H1 (cell line): ENCODE results near the gene MAP3K6. TPM values are rescaled to one million over a fixed set of nuclear protein-coding genes. Genes with fewer than 3 reads are reported as not detected.

Experiments
- CTCF ChIA-PET: fragments of 300-600 bp; sonication (Branson Sonifier 250); formaldehyde crosslinking; loops from one replicate; lab custom pipeline; 2021; ENCODE audit not compliant: partially characterized antibody; lab: Charles Lee
- POLR2A ChIA-PET: fragments of 300-600 bp; sonication (Branson Sonifier 250); formaldehyde crosslinking; loops from one replicate; lab custom pipeline; 2021; ENCODE audit warnings: inconsistent platforms; ENCODE audit not compliant: partially characterized antibody; lab: Charles Lee
- DNase-seq, 2 experiments: peaks; one replicate each; pipeline versions ENCODE4 v3.0.0 to v3.0.0-alpha.2; 2010 to 2022; ENCODE audit warnings: low spot score in 2 of 2, low read depth in 1 of 2, mixed read lengths in 1 of 2
- FAIRE-seq: peaks from 2 replicates; lab custom pipeline; 2011; peaks lifted over from hg19 to GRCh38; lab: Jason Lieb, UNC
- H2AFZ ChIP-seq: 2 replicates; pipeline ENCODE4 v1.8.1; 2012; ENCODE audit warnings: low read length, inconsistent platforms
- H2AK5ac ChIP-seq: 2 replicates; pipeline ENCODE4 v1.6.1; 2013; ENCODE audit warnings: low read depth, low read length
- H2BK120ac ChIP-seq: replicated peaks from 2 replicates; pipeline ENCODE3; 2013; ENCODE audit warnings: low read depth, low read length, inconsistent platforms
- H2BK12ac ChIP-seq: 2 replicates; pipeline ENCODE4 v1.6.1; 2013; ENCODE audit warnings: low read depth, low read length
- H2BK15ac ChIP-seq: 2 replicates; pipeline ENCODE4 v1.6.1; 2013; ENCODE audit warnings: low read length
- H2BK20ac ChIP-seq: 2 replicates; pipeline ENCODE4 v1.6.1; 2013; ENCODE audit warnings: low read length
- H2BK5ac ChIP-seq: 2 replicates; pipeline ENCODE4 v1.6.1; 2013; ENCODE audit warnings: low read depth, low read length
- H3K14ac ChIP-seq: 2 replicates; pipeline ENCODE4 v1.6.1; 2013; ENCODE audit warnings: inconsistent platforms; ENCODE audit not compliant: insufficient read length
- H3K18ac ChIP-seq: 2 replicates; pipeline ENCODE4 v1.6.1; 2013; ENCODE audit warnings: low read length; ENCODE audit errors: extremely low read depth
- H3K23ac ChIP-seq: 2 replicates; pipeline ENCODE4 v1.6.1; 2013; ENCODE audit warnings: inconsistent platforms; ENCODE audit not compliant: insufficient read length
- H3K23me2 ChIP-seq: 2 replicates; pipeline ENCODE4 v1.6.1; 2013; ENCODE audit warnings: low read depth, low read length
- H3K27ac ChIP-seq: 2 replicates; pipeline ENCODE4 v1.6.1; 2011; ENCODE audit warnings: low read depth, low read length, inconsistent platforms
- H3K27me3 ChIP-seq, 4 experiments: replicated peaks in 1 of 4; 1 replicate in 1 of 4; 2 replicates in 3 of 4; pipeline versions ENCODE4 v1.6.1 to v1.8.1; 2011 to 2013; ENCODE audit warnings: low read length in 3 of 4, mild to moderate bottlenecking in 3 of 4, inconsistent platforms in 2 of 4, mixed read lengths in 2 of 4, moderate library complexity in 1 of 4; ENCODE audit not compliant: control insufficient read depth in 3 of 4, insufficient read depth in 3 of 4; ENCODE audit errors: extremely low read depth in 1 of 4
- H3K36me3 ChIP-seq, 4 experiments: 2 replicates each; pipeline versions ENCODE4 v1.6.1 to v1.8.1; 2011 to 2013; ENCODE audit warnings: mild to moderate bottlenecking in 4 of 4, low read length in 3 of 4, moderate library complexity in 2 of 4, control low read depth in 1 of 4, inconsistent platforms in 1 of 4; ENCODE audit not compliant: insufficient read depth in 4 of 4, control insufficient read depth in 2 of 4
- H3K4ac ChIP-seq: replicated peaks from 2 replicates; pipeline ENCODE3; 2013; ENCODE audit warnings: low read length, low read depth, mixed read lengths, inconsistent platforms; ENCODE audit not compliant: insufficient read length
- H3K4me1 ChIP-seq, 4 experiments: replicated peaks in 1 of 4; 1 replicate in 1 of 4; 2 replicates in 3 of 4; pipeline versions ENCODE4 v1.6.1 to v1.8.1; 2011 to 2013; ENCODE audit warnings: low read length in 3 of 4, inconsistent platforms in 2 of 4, mixed read lengths in 1 of 4; ENCODE audit not compliant: insufficient read depth in 4 of 4, control insufficient read depth in 3 of 4
- H3K4me2 ChIP-seq, 2 experiments: 2 replicates each; pipeline versions ENCODE4 v1.6.1 to v1.8.1; 2011 to 2013; ENCODE audit warnings: low read depth in 2 of 2, low read length in 2 of 2, control low read depth in 1 of 2, inconsistent platforms in 1 of 2, mild to moderate bottlenecking in 1 of 2; ENCODE audit not compliant: insufficient read depth in 1 of 2
- H3K4me3 ChIP-seq, 4 experiments: fragments of 200-600, 300-600 bp in 1 of 4; sonication (generic), shearing (Covaris generic), sonication (Bioruptor Twin) in 1 of 4; 2 replicates each; pipeline versions ENCODE4 v1.5.1 to v1.8.1; 2011 to 2016; ENCODE audit warnings: low read length in 4 of 4, low read depth in 3 of 4, control low read depth in 2 of 4, inconsistent platforms in 2 of 4, mild to moderate bottlenecking in 2 of 4, mixed read lengths in 1 of 4, moderate library complexity in 1 of 4; ENCODE audit not compliant: insufficient read depth in 2 of 4; ENCODE audit errors: extremely low read depth in 1 of 4
- H3K56ac ChIP-seq: replicated peaks from 2 replicates; pipeline ENCODE3; 2013; ENCODE audit warnings: low read depth, mild to moderate bottlenecking, mixed read lengths, low read length, inconsistent platforms; ENCODE audit not compliant: insufficient read length
- H3K79me1 ChIP-seq: 2 replicates; pipeline ENCODE4 v1.6.1; 2013; ENCODE audit warnings: low read depth, low read length, control low read depth
- H3K79me2 ChIP-seq, 2 experiments: 2 replicates each; pipeline versions ENCODE4 v1.6.1 to v1.8.1; 2012 to 2013; ENCODE audit warnings: low read length in 2 of 2, mild to moderate bottlenecking in 2 of 2, inconsistent platforms in 1 of 2; ENCODE audit not compliant: insufficient read depth in 2 of 2, control insufficient read depth in 1 of 2
- H3K9ac ChIP-seq, 4 experiments: replicated peaks in 1 of 4; 1 replicate in 1 of 4; 2 replicates in 3 of 4; pipeline versions ENCODE4 v1.6.1 to v1.8.1; 2011 to 2013; ENCODE audit warnings: low read depth in 3 of 4, low read length in 3 of 4, control low read depth in 2 of 4, mild to moderate bottlenecking in 2 of 4, moderate library complexity in 2 of 4, inconsistent platforms in 1 of 4; ENCODE audit errors: extremely low read depth in 1 of 4
- H3K9me3 ChIP-seq, 2 experiments: 2 replicates each; pipeline versions ENCODE4 v1.6.1 to v1.8.1; 2012 to 2013; ENCODE audit warnings: mild to moderate bottlenecking in 2 of 2, moderate library complexity in 2 of 2, control low read depth in 1 of 2, inconsistent platforms in 1 of 2, low read depth in 1 of 2, low read length in 1 of 2, mixed read lengths in 1 of 2; ENCODE audit not compliant: insufficient read depth in 2 of 2
- H4K20me1 ChIP-seq, 2 experiments: replicated peaks in 1 of 2; 2 replicates each; pipeline versions ENCODE3 to v1.8.1; 2011 to 2013; ENCODE audit warnings: inconsistent platforms in 2 of 2, low read length in 2 of 2, mild to moderate bottlenecking in 1 of 2; ENCODE audit not compliant: insufficient read depth in 2 of 2, control insufficient read depth in 1 of 2
- H4K5ac ChIP-seq: 2 replicates; pipeline ENCODE4 v1.6.1; 2013; ENCODE audit warnings: low read length, low read depth, mixed read lengths, inconsistent platforms; ENCODE audit not compliant: insufficient read length
- H4K8ac ChIP-seq: 2 replicates; pipeline ENCODE4 v1.8.0; 2013; ENCODE audit warnings: mild to moderate bottlenecking, moderate library complexity, low read length, inconsistent platforms; ENCODE audit not compliant: insufficient read depth; ENCODE audit errors: extremely low read depth
- H4K91ac ChIP-seq: replicated peaks from 2 replicates; pipeline ENCODE3; 2013; ENCODE audit warnings: low read length, mixed read lengths, inconsistent platforms; ENCODE audit not compliant: insufficient read length
- ASH2L ChIP-seq: fragments of 200-600, 300-600 bp; sonication (generic); IDR thresholded peaks from one replicate; pipeline ENCODE4 v1.7.1; 2017; ENCODE audit warnings: low read length
- GABPA ChIP-seq: IDR thresholded peaks from 2 replicates; pipeline ENCODE4 v1.6.1; 2011; ENCODE audit warnings: mild to moderate bottlenecking, low read length, moderate library complexity, borderline replicate concordance; ENCODE audit not compliant: insufficient read depth
- whole genome bisulfite sequencing, 2 experiments: shearing (Covaris generic) in 1 of 2; methylation state at CpG; one replicate each; pipeline versions ENCODE4 v1.1.6 to v1.1.7; 2013 to 2015; ENCODE audit warnings: low lambda C conversion rate in 2 of 2, mixed read lengths in 2 of 2, inconsistent platforms in 1 of 2, low coverage in 1 of 2, missing lambda C conversion rate in 1 of 2; ENCODE audit not compliant: insufficient replicate concordance in 2 of 2, insufficient coverage in 1 of 2, insufficient read length in 1 of 2; ENCODE audit errors: extremely low coverage in 1 of 2, missing lambda C conversion rate in 1 of 2; 5-methylcytosine and 5-hydroxymethylcytosine counted together
- polyA plus RNA-seq, 7 experiments: library from polyadenylated mRNA; depleted of rRNA in 3 of 7; stranded (reverse) in 5 of 7; unstranded in 2 of 7; fragments of >200 nt in 5 of 7; fragments of 200-250 nt in 2 of 7; gene quantifications; 1 replicate in 5 of 7; 2 replicates in 1 of 7; 4 replicates in 1 of 7; pipeline versions ENCODE4 v1.2.1 to v1.2.3, GENCODE V29; 2011 to 2013; ENCODE audit warnings: missing spikeins in 2 of 7, mixed read lengths in 2 of 7
- total RNA-seq: library from RNA; stranded (reverse); fragmentation: NEBNext Ultra II Directional; extraction: Animal tissue kit (Norgen Biotek cat#: 25700); gene quantifications from 2 replicates; pipeline ENCODE4 v1.2.1, GENCODE V29; 2021

MAP3K6 gene
- total and polyA plus RNA-seq, 2 of the 8 experiments (the other 6 are each of a cell fraction or from before 2014, with no cell fraction given): 7.4 to 7.6 TPM

- Histone ChIP-seq H2BK5ac (no peak overlapping the region), H3K27me3 (no peaks in the 10 kb centered on the region), H3K36me3 (peaks cover 4 to 18% (median 11%) of the 10 kb centered on the region in 4 experiments; a peak in 7 of 8 replicates), H2AK5ac (no peak overlapping the region), H3K4me1 (no peaks in the 10 kb centered on the region), H3K23me2 (no peaks in the 10 kb centered on the region), H2BK20ac (no peak overlapping the region), H3K79me2 (peaks cover 0 to 19% of the 10 kb centered on the region in 2 experiments; a peak in 3 of 4 replicates), H2AFZ (no peak overlapping the region), H2BK15ac (no peak overlapping the region), H3K4ac (no peak overlapping the region), H4K5ac (no peak overlapping the region), H3K23ac (no peak overlapping the region), H2BK12ac (no peak overlapping the region), H4K20me1 (peaks cover 8 to 20% of the 10 kb centered on the region in 2 experiments), H3K27ac (no peak overlapping the region), H3K4me2 (no peak overlapping the region), H3K18ac (no peak overlapping the region), H4K8ac (no peak overlapping the region), H3K9me3 (no peaks in the 10 kb centered on the region), H2BK120ac (no peak overlapping the region), H3K4me3 (no peak overlapping the region), H3K14ac (no peak overlapping the region), H4K91ac (no peak overlapping the region), H3K56ac (no peak overlapping the region), H3K79me1 (0 out of 2 replicates have a peak, but pooled peaks cover 3% of the 10 kb centered on the region), H3K9ac (no peak overlapping the region)
- no peak for DNase-seq
- ChIA-PET CTCF (interaction anchor here (0.5 to 17.0 kb wide), 31 partner anchors 8 to 362 kb away, joined by 3 to 321 read pairs (median 7); partner anchors contain the start of genes CD164L2, MAP3K6, SYTL1 and TMEM222), POLR2A (interaction anchor here (0.9 to 2.4 kb wide), 7 partner anchors 9 to 34 kb away, joined by 3 to 14 read pairs (median 7); partner anchors contain the start of genes SYTL1 and TMEM222)
- WGBS, 2 experiments: 97% methylated on average over 5 of the region's 5 CpGs; no CpG with 5 or more reads in 1 of the 2 experiments
- no peak for TF ChIP-seq ASH2L
- TF ChIP-seq GABPA: no peak
- FAIRE-seq: no peak
Observed at GRCh38 chr1:27331922-27332321, 34.8 kb downstream of the MAP3K6 start.
